GM19463 (cell line): ENCODE results near the gene B3GNT9.

Experiments
- ATAC-seq: cut with Tn5 transposase; IDR thresholded peaks from one replicate; pipeline ENCODE4 v1.9.1; 2021; ENCODE audit warnings: mild to moderate bottlenecking, moderate library complexity; ENCODE audit not compliant: unreplicated experiment

B3GNT9 gene

GRCh38 chr16:67169011-67169451 is 18.2 kb upstream of the B3GNT9 start:
- no peak for ATAC-seq

DNA sequence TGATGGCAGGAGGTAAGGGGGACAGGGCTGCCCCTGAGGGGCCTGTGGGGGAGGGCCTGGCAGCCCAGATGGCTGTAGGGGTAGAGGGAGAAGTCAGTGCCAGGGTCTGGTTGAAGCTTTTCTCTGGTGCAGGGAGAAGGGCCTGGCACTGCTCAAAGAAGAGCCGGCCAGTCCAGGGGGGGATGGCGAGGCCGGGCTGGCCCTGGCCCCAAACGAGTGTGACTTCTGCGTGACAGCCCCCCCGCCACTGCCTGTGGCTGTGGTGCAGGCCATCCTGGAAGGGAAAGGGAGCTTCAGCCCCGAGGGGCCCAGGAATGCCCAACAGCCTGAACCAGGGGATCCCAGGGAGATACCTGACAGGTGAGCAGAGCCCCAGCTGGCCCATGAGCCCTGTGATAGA is 16.8 kb upstream of the B3GNT9 start:
- ATAC-seq = no peak

DNA sequence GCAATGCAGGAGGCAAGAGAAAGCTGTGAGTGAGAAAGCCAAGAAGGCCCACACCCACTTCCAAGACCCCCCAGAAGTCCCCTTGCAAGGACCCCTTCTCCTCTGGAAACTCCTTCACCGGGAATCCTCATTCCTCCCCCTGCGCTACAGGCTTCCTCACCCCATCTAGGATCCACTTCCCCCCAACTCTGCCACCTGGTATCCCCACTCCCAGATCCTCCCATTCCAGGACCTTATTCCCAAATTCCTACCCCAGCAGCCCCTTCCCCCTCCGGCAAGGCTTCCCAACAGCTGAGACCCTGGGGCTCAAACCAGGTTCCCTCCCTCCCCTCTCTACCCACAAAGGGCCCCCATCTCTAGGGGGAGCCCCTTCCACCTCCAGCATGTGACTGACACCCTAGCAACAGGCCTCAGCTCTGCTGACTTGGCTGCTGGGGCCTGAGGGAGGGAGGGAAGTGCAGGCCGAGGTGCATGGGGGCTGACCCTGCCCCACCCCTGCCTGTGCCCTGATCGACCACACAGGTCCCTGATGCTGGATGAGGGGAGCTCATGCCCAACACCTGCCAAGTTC is 15.9 kb upstream of the B3GNT9 start:
- ATAC-seq = no peak

GRCh38 chr16:67166110-67166547 is 15.3 kb upstream of the B3GNT9 start:
- no peak for ATAC-seq

- ATAC-seq = no peak
These were observed 14.6 kb upstream of the B3GNT9 start for GRCh38 chr16:67165121-67166078.

GRCh38 chr16:67164599-67165061 is 13.8 kb upstream of the B3GNT9 start, which contains the start of gene HSF4:
Gene HSF4 (plus strand): TSS chr16:67164745. CDS start chr16:67164812, 67 bp downstream.
- no peak for ATAC-seq

DNA sequence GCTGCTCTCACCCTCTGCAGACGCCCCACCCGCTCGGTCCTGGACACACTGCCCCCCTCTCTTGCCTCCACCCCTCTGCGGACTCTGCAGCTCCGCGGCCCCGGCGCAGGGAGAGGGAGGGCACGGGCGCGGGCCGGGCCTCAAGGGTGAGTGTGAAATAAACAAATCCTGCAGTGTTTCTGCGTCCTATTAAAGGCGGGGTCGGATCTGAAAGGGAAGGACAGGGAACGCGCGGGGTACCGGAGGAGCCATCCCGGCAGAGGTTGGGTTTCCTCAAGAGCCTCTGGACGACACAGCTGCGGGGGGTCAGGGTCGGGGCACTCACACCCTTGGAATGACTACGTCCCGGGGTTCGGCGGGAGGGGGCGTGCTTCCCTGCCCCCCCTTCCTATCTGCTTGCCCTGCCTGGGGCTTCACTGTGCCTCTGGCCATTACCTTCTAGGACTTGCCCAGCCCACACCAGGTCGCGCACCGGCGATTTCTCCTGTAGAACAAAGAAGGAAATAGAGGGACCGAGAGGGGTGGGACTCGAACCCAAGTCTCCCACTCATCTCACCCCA is 13.3 kb upstream of the B3GNT9 start:
- ATAC-seq = no peak

GRCh38 chr16:67163164-67163998 is 12.6 kb upstream of the B3GNT9 start:
- no peak for ATAC-seq

DNA sequence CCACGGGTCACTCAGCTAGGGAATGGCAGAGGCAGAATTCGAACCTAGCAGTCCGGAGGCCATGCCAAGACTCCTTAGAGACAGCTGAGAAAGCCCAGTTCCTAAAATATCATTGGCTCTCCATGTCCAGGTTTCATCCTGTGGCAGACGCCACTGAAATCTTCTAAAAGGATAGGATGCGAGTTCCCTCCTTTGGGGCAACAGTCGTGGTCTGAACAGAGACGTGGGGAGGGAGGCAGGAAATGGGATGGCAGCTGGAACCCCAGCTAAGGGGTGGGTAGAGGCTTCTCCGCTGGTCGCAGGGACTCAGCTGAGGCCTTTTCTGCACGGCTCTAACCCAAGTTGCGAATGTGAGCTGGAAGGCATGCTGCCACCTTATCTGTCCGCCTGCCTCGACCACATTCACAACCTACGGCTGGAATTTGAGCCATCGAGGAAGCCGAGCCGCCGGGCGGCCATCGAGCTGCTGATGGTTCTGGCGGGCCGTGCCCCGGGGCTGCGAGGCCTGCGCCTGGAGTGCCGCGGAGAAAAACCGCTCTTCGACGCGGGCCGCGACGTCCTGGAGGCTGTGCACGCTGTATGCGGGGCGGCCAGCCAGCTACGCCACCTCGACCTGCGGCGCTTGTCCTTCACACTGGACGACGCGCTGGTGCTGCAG is 11.8 kb upstream of the B3GNT9 start:
- ATAC-seq = no peak

- no peak for ATAC-seq
These were observed 10.8 kb upstream of the B3GNT9 start for GRCh38 chr16:67161595-67162058.

DNA sequence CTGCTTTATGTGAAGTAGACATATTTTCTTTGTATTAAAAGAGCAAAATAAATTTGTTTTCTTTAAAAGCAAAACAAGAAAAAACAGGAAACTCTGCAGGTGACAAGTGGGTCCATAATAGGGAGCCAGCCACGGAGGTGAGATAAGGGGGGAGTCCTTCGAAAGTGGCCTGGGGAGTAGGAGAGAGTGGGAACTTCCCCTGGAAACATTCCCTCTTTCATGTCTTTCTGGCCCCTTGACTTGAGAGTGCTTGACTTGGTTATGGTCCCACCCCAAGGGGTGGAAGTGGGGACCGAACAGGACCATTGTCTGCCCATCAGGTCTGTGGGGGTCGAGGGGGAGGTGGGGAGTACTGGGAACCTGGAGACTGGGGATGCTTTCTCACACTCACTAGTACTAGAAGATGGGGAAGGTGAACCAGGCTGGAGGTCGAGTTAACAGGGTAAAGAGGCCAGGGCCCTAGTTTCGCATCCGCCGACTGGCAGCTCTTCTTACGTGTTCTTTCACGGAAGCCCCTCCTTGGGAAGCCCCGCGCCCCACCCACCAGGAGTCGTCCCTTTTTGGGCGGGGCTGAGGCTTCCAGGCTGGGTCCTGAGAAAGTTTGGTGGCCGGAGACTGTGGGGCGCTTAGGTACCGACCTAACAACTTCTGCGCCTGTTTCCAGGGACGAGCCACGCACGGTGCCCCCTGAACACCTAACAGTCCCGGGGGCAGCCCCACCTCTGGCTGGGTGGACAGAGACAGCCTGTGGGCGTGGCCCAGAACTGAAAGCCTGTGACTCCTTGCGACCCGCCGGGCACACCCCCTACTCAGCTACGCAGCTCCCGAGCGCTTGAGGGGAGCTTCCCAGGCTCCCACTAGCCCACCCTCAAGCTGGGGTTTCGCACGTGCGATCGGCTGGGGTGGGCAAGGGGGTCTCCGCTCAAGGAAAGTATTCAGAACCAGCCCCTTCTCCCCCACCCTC is 8.1 kb upstream of the B3GNT9 start:
- peak; percentile 38 for ATAC-seq

DNA sequence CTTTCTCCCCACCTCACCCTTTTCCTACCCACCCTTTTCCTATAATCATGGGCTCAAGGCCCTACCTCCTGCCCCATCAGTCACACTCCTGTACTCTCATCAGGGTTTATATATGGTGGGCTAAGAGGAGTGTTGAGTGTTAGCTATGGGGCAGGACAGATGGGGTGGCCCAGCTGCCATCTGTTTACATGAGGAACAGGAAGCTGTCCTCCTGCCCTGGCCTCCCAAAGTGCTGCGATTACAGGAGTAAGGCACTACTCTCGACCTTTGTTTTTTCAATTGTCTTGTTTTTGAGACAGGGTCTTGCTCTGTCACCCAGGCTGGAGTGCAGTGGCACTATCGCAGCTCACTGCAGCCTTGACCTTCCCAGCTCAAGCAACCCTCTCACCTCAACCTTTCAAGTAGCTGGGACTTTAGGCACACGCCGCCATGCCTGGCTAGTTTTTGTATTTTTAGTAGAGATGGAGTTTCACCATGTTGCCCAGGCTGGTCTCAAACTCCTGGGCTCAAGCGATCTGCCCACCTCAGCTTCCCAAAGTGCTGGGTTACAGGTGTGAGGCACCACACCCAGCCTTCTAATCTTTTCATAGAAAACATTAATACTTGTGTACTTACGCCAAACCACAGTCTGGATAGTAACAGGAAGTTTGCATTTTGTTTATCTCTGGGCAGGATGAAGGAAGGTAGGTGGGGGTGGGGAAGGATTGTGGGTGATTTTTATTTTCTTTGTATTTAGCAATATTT is 7.3 kb upstream of the B3GNT9 start:
- no peak for ATAC-seq

DNA sequence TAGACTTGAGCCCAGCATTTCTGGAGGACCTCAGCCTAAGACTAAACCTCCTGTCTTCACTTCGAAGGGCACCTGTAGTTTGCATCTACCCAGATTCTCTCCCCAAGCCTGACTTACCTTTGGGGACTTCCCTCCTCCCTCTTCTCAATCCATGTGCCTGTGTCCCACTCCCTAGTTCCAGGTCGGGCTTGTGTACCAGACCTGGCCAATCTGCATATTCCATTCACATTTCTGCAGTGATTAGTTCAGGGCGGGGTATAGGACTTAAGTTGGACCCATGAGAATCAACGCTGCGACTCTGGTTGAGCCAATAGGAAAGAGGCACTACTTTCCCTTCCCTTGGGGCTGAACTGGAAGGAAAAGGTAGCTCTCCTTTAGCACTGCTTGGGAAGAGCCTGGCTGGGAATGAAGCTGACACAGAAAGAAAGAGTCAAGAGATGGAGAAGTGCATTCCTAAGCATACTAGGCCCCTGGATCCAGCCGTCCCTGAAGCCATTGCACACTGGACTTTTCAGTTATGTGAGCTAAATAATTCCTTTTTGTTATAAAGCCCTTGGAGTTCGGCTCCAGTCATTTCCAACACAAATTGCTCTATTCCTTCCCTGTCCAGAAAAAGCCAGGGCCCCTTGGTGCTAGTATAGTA is 6.4 kb upstream of the B3GNT9 start:
- no peak for ATAC-seq

- ATAC-seq = no peak
These were observed 5.5 kb upstream of the B3GNT9 start for GRCh38 chr16:67156143-67156844.

GRCh38 chr16:67155295-67156142 is 4.7 kb upstream of the B3GNT9 start:
- no peak for ATAC-seq

GRCh38 chr16:67154578-67155294 is 3.9 kb upstream of the B3GNT9 start:
- ATAC-seq = no peak
